K562 (cell line): Measurements from ENCODE around the gene FOXF2. TPM values are rescaled to one million over a fixed set of nuclear protein-coding genes. Genes with fewer than 3 reads are reported as not detected.

Experiments used
- ATAC-seq: fragments of 200-7000 bp; cut with Tn5 transposase; 3 replicates; pipeline ENCODE4 v1.9.1; 2020; ENCODE audit warnings: moderate library complexity
- BruUV-seq: library from RNA; stranded (reverse); fragments of 400-500 nt; replicated peaks from 2 replicates; lab custom pipeline; 2021; lab: Mats Ljungman, UMichigan
- CTCF ChIA-PET: fragments of 300-600 bp; formaldehyde crosslinking; extraction: SDS; loops from one replicate; lab custom pipeline; 2021; ENCODE audit warnings: low intra/inter-chr PET ratio; lab: Yijun Ruan, JAX
- POLR2A ChIA-PET: fragments of 300-600, 350-650 bp; sonication (Branson Sonifier 250); formaldehyde crosslinking; extraction: SDS; loops from one replicate; lab custom pipeline; 2021; ENCODE audit warnings: antibody characterized with exemption, inconsistent platforms; lab: Yijun Ruan, JAX
- DNase-seq, 4 experiments: peaks; one replicate each; pipeline versions ENCODE4 v3.0.0 to v3.0.0-alpha.2; 2011 to 2018; ENCODE audit warnings: low spot score in 3 of 4, mixed read lengths in 3 of 4; ENCODE audit errors: extremely low read depth in 1 of 4
- FAIRE-seq: peaks from 2 replicates; lab custom pipeline; 2011; peaks lifted over from hg19 to GRCh38; lab: Jason Lieb, UNC
- H2AFZ ChIP-seq: 2 replicates; pipeline ENCODE4 v1.6.0; 2011; ENCODE audit warnings: low read depth, low read length, control low read depth, inconsistent platforms
- H3K27ac ChIP-seq: fragments of 200-600 bp; 3 replicates; pipeline ENCODE4 v1.8.0; 2011; ENCODE audit warnings: low read depth, mild to moderate bottlenecking, control low read depth, inconsistent platforms, low read length, moderate library complexity, mixed read lengths; ENCODE audit errors: extremely low read depth
- H3K27me3 ChIP-seq, 2 experiments: fragments of 300-600 bp in 1 of 2; 2 replicates in 1 of 2; 3 replicates in 1 of 2; pipeline versions ENCODE4 v1.6.0 to v1.8.0; 2011; ENCODE audit warnings: inconsistent platforms in 2 of 2, low read length in 2 of 2, mild to moderate bottlenecking in 1 of 2, mixed read lengths in 1 of 2, moderate library complexity in 1 of 2; ENCODE audit not compliant: control insufficient read depth in 2 of 2, insufficient read depth in 2 of 2
- H3K36me3 ChIP-seq: fragments of 300-600 bp; 3 replicates; pipeline ENCODE4 v1.8.0; 2011; ENCODE audit warnings: mild to moderate bottlenecking, low read length, inconsistent platforms; ENCODE audit not compliant: control insufficient read depth, insufficient read depth
- H3K4me1 ChIP-seq, 2 experiments: fragments of 200-600 bp in 1 of 2; replicated peaks in 1 of 2; 2 replicates in 1 of 2; 3 replicates in 1 of 2; pipeline versions ENCODE4 v1.5.1 to v1.8.0; 2011; ENCODE audit warnings: inconsistent platforms in 2 of 2, low read length in 2 of 2, mild to moderate bottlenecking in 1 of 2, mixed read lengths in 1 of 2, moderate library complexity in 1 of 2; ENCODE audit not compliant: control insufficient read depth in 2 of 2, insufficient read depth in 2 of 2
- H3K4me2 ChIP-seq: 2 replicates; pipeline ENCODE4 v1.6.1; 2011; ENCODE audit warnings: low read length, control low read depth, inconsistent platforms, mixed read lengths; ENCODE audit not compliant: insufficient read depth
- H3K4me3 ChIP-seq: fragments of 200-600 bp; sonication (generic), shearing (Covaris generic); 2 replicates; pipeline ENCODE4 v1.5.1; 2016; ENCODE audit warnings: control low read depth, inconsistent platforms
- H3K79me2 ChIP-seq: fragments of 200-600 bp; 3 replicates; pipeline ENCODE4 v1.8.0; 2011; ENCODE audit warnings: low read length, inconsistent platforms; ENCODE audit not compliant: control insufficient read depth, insufficient read depth
- H3K9ac ChIP-seq, 2 experiments: 2 replicates each; pipeline versions ENCODE4 v1.6.0 to v1.6.1; 2011; ENCODE audit warnings: low read depth in 2 of 2, low read length in 2 of 2, control low read depth in 1 of 2, inconsistent platforms in 1 of 2, mild to moderate bottlenecking in 1 of 2, mixed read lengths in 1 of 2; ENCODE audit not compliant: insufficient read depth in 1 of 2
- H3K9me1 ChIP-seq: one replicate; pipeline ENCODE4 v1.6.0; 2011; ENCODE audit warnings: inconsistent platforms, mild to moderate bottlenecking, low read length, moderate library complexity; ENCODE audit not compliant: control insufficient read depth, insufficient read depth
- H3K9me3 ChIP-seq: replicated peaks from 2 replicates; pipeline ENCODE4 v1.5.1; 2011; ENCODE audit warnings: low read depth, low read length, inconsistent platforms; ENCODE audit not compliant: control insufficient read depth, insufficient read depth
- H4K20me1 ChIP-seq: replicated peaks from 2 replicates; pipeline ENCODE4 v1.6.1; 2011; ENCODE audit warnings: low read length, inconsistent platforms, mixed read lengths; ENCODE audit not compliant: control insufficient read depth, insufficient read depth
- ARID2 ChIP-seq: fragments of 450-650 bp; IDR thresholded peaks from 2 replicates; pipeline ENCODE4 v1.6.1; 2017; ENCODE audit warnings: antibody characterized with exemption, mild to moderate bottlenecking
- EHMT2 ChIP-seq: fragments of 450-650 bp; IDR thresholded peaks from 2 replicates; pipeline ENCODE4 v1.6.1; 2018; ENCODE audit warnings: antibody characterized with exemption
- ERF ChIP-seq: fragments of 450-650 bp; formaldehyde crosslinking; IDR thresholded peaks from 2 replicates; pipeline ENCODE4 v1.4.0; 2020; ENCODE audit warnings: mild to moderate bottlenecking, mixed read lengths
- FIP1L1 ChIP-seq: fragments of 200-400 bp; formaldehyde crosslinking; IDR thresholded peaks from 2 replicates; pipeline ENCODE4 v1.6.1; 2018; ENCODE audit warnings: mild to moderate bottlenecking, low read depth, low read length; ENCODE audit not compliant: poor library complexity, severe bottlenecking
- MAFK ChIP-seq: IDR thresholded peaks from 2 replicates; pipeline ENCODE4 v1.6.1; 2011; ENCODE audit warnings: low read length, improper control_type of control experiment
- MCM5 ChIP-seq: fragments of 450-650 bp; IDR thresholded peaks from 2 replicates; pipeline ENCODE4 v1.6.1; 2016; ENCODE audit warnings: low read depth
- PURB ChIP-seq: sonication (generic); formaldehyde crosslinking; IDR thresholded peaks from 2 replicates; pipeline ENCODE4 v1.9.0; 2021; ENCODE audit warnings: low read depth, mild to moderate bottlenecking, missing genetic modification reagents
- RBM15 ChIP-seq: fragments of 200-400 bp; formaldehyde crosslinking; IDR thresholded peaks from 2 replicates; pipeline ENCODE4 v1.6.1; 2018; ENCODE audit warnings: mild to moderate bottlenecking, low read length, moderate library complexity; ENCODE audit not compliant: insufficient read depth
- RUNX1 ChIP-seq: sonication (generic); IDR thresholded peaks from 2 replicates; pipeline ENCODE4 v1.6.1; 2016; ENCODE audit warnings: antibody characterized with exemption, low read depth
- SMARCE1 ChIP-seq: fragments of 450-650 bp; IDR thresholded peaks from 2 replicates; pipeline ENCODE4 v1.7.1; 2016; ENCODE audit warnings: mild to moderate bottlenecking
- ZC3H11A ChIP-seq: IDR thresholded peaks from 2 replicates; pipeline ENCODE4 v1.6.1; 2012; ENCODE audit warnings: low read depth, low read length, improper control_type of control experiment
- ZNF121 ChIP-seq: sonication (generic); formaldehyde crosslinking; conservative IDR thresholded peaks from 2 replicates; pipeline ENCODE4 v1.8.0; 2022; ENCODE audit warnings: missing genetic modification reagents
- ZNF384 ChIP-seq: IDR thresholded peaks from 2 replicates; pipeline ENCODE4 v1.6.1; 2012; ENCODE audit warnings: low read depth, low read length, improper control_type of control experiment
- ZNF75A ChIP-seq: fragments of 450-650 bp; formaldehyde crosslinking; IDR thresholded peaks from 2 replicates; pipeline ENCODE4 v1.4.0; 2020; ENCODE audit warnings: mild to moderate bottlenecking
- WGBS: fragments of 100-300 bp; shearing (Covaris generic); methylation state at CpG from one replicate; pipeline ENCODE4 v1.1.6; 2016; ENCODE audit warnings: low coverage, mixed read lengths; ENCODE audit not compliant: insufficient coverage; ENCODE audit errors: missing lambda C conversion rate; 5-methylcytosine and 5-hydroxymethylcytosine counted together
- in situ Hi-C: fragments of 300-500 bp; cut with MboI; formaldehyde crosslinking; loops from 4 replicates; pipeline ENCODE4 v1.15.0; 2018; ENCODE audit warnings: inconsistent platforms, mixed read lengths
- intact Hi-C: fragments of 100-400 bp; cut with micrococcal nuclease; formaldehyde crosslinking; loops from 2 replicates; pipeline ENCODE4 v1.14.2; 2022
- polyA plus RNA-seq, 8 experiments: library from polyadenylated mRNA; depleted of rRNA in 4 of 8; stranded (reverse) in 5 of 8; unstranded in 3 of 8; fragments of >200 nt; fragmentation: Nextera tagmentation in 2 of 8; fragmentation: Illumina TruSeq in 1 of 8; extraction: Ambion mirVana in 2 of 8; extraction: Trizol in 1 of 8; gene quantifications; 2 replicates each; pipeline versions ENCODE4 v1.2.1 to v1.2.3, GENCODE V29; 2011 to 2014; ENCODE audit warnings: inconsistent platforms in 1 of 8, missing spikeins in 1 of 8
- total RNA-seq, 7 experiments: library from RNA; depleted of rRNA in 6 of 7; stranded (reverse); fragments of >200 nt in 6 of 7; fragmentation: Illumina TruSeq in 2 of 7; extraction: Trizol in 2 of 7; gene quantifications; 2 replicates each; pipeline versions ENCODE4 v1.2.1 to v1.2.3, GENCODE V29; 2011 to 2021; ENCODE audit warnings: low replicate concordance in 1 of 7
- TF ChIP-seq, protein P1 (sequence below): sonication (generic); formaldehyde crosslinking; IDR thresholded peaks from 2 replicates; pipeline ENCODE4 v1.4.0; 2020; ENCODE audit warnings: mild to moderate bottlenecking, missing genetic modification reagents
- TF ChIP-seq, protein P2 (sequence below), 2 experiments: fragments of 450-650 bp in 1 of 2; sonication (generic) in 1 of 2; formaldehyde crosslinking in 1 of 2; IDR thresholded peaks in 1 of 2; conservative IDR thresholded peaks in 1 of 2; 2 replicates each; pipeline versions ENCODE4 v1.6.1 to v1.8.1; 2016 to 2023; ENCODE audit warnings: mild to moderate bottlenecking in 2 of 2, moderate library complexity in 2 of 2, inconsistent platforms in 1 of 2, missing genetic modification reagents in 1 of 2

The FOXF2 gene
- total and polyA plus RNA-seq, 9 of the 15 experiments (the other 6 are each of a cell fraction or from before 2014, with no cell fraction given) = not detected

DNA sequence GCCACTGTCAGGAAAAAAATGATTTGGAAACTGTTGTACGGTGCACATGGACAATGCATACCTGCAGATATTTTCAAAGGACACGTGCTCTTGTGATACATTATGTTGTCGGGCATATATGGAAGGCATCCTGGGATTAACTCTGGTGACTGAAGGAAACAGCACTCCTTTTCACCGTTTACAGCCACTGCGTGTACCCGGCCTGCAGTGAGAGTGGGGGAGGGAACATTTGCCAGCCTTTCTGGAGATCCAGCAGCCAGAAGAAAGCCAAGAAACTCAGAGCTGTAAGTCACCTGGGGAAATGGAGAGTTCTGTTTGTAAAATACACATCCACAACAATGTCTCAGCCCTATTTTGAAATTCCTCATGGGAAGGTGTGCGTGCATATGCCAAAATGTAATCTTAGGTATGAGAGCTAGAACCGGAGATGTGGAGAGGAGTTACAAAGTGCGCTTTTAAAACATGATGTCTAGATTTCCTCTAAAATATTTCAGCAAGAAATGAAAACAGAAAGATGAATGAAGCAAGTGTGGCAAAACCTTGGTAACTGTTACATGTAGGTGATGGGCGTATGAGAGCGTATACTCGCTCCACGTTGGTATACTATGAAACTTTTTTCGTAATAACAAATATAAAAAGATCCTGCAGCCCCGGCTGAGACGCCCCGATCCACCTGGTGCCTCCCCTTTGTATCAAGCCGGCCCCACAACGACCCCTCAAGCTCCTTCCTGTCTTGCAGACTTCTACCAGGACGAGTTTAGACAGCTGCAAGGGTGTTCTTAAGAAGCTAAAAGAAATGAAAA lies 8.6 kb upstream of the FOXF2 start:
- H3K9ac ChIP-seq = no peak overlapping the region
- intact Hi-C loops (loop anchor here (2.0 to 10.0 kb wide), 3 partner anchors 584 to 789 kb away; no protein-coding TSS in a partner anchor), in situ Hi-C loops (no loop called here)
- no peaks in the 10 kb centered on the region for H3K36me3 ChIP-seq
- TF ChIP-seq, protein P1, sequence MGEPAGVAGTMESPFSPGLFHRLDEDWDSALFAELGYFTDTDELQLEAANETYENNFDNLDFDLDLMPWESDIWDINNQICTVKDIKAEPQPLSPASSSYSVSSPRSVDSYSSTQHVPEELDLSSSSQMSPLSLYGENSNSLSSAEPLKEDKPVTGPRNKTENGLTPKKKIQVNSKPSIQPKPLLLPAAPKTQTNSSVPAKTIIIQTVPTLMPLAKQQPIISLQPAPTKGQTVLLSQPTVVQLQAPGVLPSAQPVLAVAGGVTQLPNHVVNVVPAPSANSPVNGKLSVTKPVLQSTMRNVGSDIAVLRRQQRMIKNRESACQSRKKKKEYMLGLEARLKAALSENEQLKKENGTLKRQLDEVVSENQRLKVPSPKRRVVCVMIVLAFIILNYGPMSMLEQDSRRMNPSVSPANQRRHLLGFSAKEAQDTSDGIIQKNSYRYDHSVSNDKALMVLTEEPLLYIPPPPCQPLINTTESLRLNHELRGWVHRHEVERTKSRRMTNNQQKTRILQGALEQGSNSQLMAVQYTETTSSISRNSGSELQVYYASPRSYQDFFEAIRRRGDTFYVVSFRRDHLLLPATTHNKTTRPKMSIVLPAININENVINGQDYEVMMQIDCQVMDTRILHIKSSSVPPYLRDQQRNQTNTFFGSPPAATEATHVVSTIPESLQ (CRISPR knock-in tag) = no peak
- TF ChIP-seq ZNF75A (CRISPR knock-in tag) (no peak), MAFK (no peak), MCM5 (no peak), RUNX1 (no peak), EHMT2 (no peak), PURB (no peak), ZNF121 (no peak), ZNF384 (no peak), ERF (CRISPR knock-in tag) (no peak), ZC3H11A (no peak), SMARCE1 (no peak), ARID2 (no peak), FIP1L1 (no peak), RBM15 (no peak)
- TF ChIP-seq, protein P2, sequence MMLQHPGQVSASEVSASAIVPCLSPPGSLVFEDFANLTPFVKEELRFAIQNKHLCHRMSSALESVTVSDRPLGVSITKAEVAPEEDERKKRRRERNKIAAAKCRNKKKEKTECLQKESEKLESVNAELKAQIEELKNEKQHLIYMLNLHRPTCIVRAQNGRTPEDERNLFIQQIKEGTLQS (IDR thresholded peaks at IDR 0.05) = no peak
- TF ChIP-seq, protein P2 (CRISPR knock-in tag; conservative IDR thresholded peaks at IDR 0.05) = no peak
- H3K27ac ChIP-seq = no peak overlapping the region
- H3K9me1 ChIP-seq = no peaks in the 10 kb centered on the region
- H3K4me1 ChIP-seq = peaks cover 0 to 37% of the 10 kb centered on the region in 2 experiments; a peak in 2 of 5 replicates
- no peak for DNase-seq
- no peaks in the 10 kb centered on the region for H3K79me2 ChIP-seq
- no peak overlapping the region for H2AFZ ChIP-seq
- ChIA-PET CTCF (interaction anchor here (2.3 kb wide), 1 partner anchor 584 kb away, joined by 15 read pairs; no protein-coding TSS in a partner anchor), POLR2A (no interaction called here)
- WGBS = 19% methylated on average over 20 of the region's 20 CpGs
- no peak for FAIRE-seq
- no peaks in the 10 kb centered on the region for H3K9me3 ChIP-seq
- BruUV-seq = no TSS peak
- ATAC-seq = no peak
- H3K4me3 ChIP-seq = no peak overlapping the region
- H3K27me3 ChIP-seq = peaks cover 50 to 88% of the 10 kb centered on the region in 2 experiments
- peaks cover 3% of the 10 kb centered on the region; the same call in 1 of the 2 replicates for H4K20me1 ChIP-seq
- H3K4me2 ChIP-seq = no peak overlapping the region
